Esophagus squamous epithelium (tissue), 4 donors: ENCODE results near the gene CDH13.

Experiments used
- CTCF ChIP-seq, 6 experiments: fragments of 450-650 bp in 4 of 6; fragments of 200-600 bp in 2 of 6; sonication (generic) in 2 of 6; IDR thresholded peaks; one replicate each; pipeline ENCODE4 v1.5.1; 2016 to 2019; ENCODE audit warnings: antibody characterized with exemption in 6 of 6, mild to moderate bottlenecking in 4 of 6, moderate library complexity in 4 of 6
- POLR2A ChIP-seq, 4 donors: fragments of 450-650 bp; IDR thresholded peaks; one replicate each; pipeline ENCODE4 v1.6.1; 2017; ENCODE audit warnings: antibody characterized with exemption in 4 of 4, mild to moderate bottlenecking in 4 of 4, moderate library complexity in 3 of 4

- no peak for TF ChIP-seq CTCF (IDR thresholded peaks at IDR 0.05)
- TF ChIP-seq POLR2A (IDR thresholded peaks at IDR 0.05) = no peak
These were observed 996.4 kb downstream of the CDH13 start for GRCh38 chr16:83623091-83623730.
